ENCODE data around the gene MARCHF10. TPM values are rescaled to one million over a fixed set of nuclear protein-coding genes. Genes with fewer than 3 reads are reported as not detected.

Gene MARCHF10
- total RNA-seq, 1 donor from 2014 or later: not detected

DNA sequence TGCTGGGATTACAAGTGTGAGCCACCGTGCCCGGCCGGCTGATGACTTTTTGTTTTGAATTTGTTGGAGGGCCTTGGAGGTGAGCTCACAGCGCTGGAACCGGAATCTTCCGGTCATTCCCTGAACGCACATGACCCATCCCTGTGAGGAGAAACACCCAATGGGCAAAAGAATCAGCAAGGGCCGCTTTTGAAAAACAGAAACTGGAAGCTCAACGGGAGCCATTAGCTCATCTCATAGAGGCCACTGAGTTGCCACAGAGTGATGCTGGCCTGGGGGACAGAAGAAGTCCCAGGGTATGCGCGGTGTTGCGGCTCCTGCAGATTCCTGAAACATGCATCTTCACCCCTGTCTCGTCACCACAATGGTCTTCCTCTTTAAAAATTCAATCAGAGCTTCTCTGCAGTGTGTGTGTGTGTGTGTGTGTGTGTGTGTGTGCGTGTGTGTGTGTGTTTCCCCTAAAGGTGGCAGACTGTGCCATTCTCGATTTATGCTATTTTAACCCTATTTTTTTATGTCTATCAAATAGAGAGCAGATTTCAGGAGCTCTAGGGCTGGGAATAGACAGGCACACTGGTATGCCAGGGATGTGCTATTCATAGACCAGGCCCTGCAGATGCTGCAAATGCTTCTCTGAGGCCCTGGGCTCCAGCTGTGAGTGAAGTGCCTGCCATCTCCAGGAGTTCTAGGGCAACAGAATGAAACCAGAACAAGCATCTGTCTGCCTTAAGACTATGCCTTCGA is 68.3 kb downstream of the MARCHF10 start:
- no peak overlapping the region for H3K4me3 ChIP-seq
- H3K27ac ChIP-seq (replicated peaks): no peak overlapping the region
- H3K27me3 ChIP-seq (ENCODE audit: low read depth): no peaks in the 10 kb centered on the region
- TF ChIP-seq, protein P1, sequence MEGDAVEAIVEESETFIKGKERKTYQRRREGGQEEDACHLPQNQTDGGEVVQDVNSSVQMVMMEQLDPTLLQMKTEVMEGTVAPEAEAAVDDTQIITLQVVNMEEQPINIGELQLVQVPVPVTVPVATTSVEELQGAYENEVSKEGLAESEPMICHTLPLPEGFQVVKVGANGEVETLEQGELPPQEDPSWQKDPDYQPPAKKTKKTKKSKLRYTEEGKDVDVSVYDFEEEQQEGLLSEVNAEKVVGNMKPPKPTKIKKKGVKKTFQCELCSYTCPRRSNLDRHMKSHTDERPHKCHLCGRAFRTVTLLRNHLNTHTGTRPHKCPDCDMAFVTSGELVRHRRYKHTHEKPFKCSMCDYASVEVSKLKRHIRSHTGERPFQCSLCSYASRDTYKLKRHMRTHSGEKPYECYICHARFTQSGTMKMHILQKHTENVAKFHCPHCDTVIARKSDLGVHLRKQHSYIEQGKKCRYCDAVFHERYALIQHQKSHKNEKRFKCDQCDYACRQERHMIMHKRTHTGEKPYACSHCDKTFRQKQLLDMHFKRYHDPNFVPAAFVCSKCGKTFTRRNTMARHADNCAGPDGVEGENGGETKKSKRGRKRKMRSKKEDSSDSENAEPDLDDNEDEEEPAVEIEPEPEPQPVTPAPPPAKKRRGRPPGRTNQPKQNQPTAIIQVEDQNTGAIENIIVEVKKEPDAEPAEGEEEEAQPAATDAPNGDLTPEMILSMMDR (IDR thresholded peaks at IDR 0.05; ENCODE audit: borderline replicate concordance): no peak
- intact Hi-C loops (cut with micrococcal nuclease): no loop called here
- no peaks in the 10 kb centered on the region for H3K4me1 ChIP-seq
- no peak for DNase-seq
- H3K36me3 ChIP-seq: no peaks in the 10 kb centered on the region
- no peaks in the 10 kb centered on the region for H3K9me3 ChIP-seq (replicated peaks)

DNA sequence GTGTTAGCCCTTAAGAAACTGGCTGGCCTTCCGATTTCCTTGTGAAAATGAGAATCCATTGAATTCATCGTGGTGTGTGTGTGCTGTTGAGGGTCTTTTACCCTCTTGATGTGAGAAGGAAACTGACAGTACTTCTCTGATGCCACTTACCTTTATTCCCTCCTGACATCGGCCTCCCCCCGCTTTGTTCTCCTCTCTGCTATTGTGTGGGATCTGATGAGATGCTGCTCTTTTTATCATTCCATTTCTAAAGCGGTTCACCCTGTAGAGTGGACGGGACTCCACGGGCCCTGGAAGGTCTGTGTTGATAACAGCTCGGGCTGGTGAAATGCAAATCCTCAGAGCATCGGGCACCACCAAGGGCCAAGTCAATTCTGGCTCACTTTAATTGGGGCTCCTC is 69.8 kb downstream of the MARCHF10 start:
- H3K36me3 ChIP-seq: no peaks in the 10 kb centered on the region
- H3K9me3 ChIP-seq (replicated peaks): no peaks in the 10 kb centered on the region
- intact Hi-C loops (cut with micrococcal nuclease): no loop called here
- no peaks in the 10 kb centered on the region for H3K27me3 ChIP-seq (ENCODE audit: low read depth)
- H3K27ac ChIP-seq (replicated peaks): no peak overlapping the region
- no peak overlapping the region for H3K4me3 ChIP-seq
- DNase-seq: no peak
- TF ChIP-seq, protein P1 (IDR thresholded peaks at IDR 0.05; ENCODE audit: borderline replicate concordance): no peak
- H3K4me1 ChIP-seq: no peaks in the 10 kb centered on the region

DNA sequence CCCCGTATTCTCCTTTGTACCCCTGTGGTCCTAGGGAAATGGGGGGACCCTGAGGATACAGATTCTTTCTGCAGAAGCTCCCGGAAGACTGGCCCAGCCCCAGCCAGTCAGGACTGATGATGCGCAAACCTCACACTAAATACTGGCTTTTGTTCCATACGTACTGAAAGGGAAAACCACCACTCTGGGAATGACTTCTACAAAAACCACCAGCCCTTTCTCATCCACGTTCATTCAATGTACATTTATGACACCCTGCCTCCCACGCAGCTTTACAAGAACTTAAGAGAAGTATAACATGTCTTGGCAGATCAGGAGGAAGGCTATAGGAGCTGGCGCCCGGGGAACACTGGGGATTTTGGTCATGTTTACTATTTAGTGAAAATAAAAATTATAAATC is 70.6 kb downstream of the MARCHF10 start:
- Histone ChIP-seq H3K9me3 (replicated peaks) (no peaks in the 10 kb centered on the region), H3K36me3 (no peaks in the 10 kb centered on the region), H3K4me3 (no peak overlapping the region), H3K27ac (replicated peaks) (no peak overlapping the region), H3K27me3 (ENCODE audit: low read depth) (no peaks in the 10 kb centered on the region), H3K4me1 (no peaks in the 10 kb centered on the region)
- TF ChIP-seq, protein P1 (IDR thresholded peaks at IDR 0.05; ENCODE audit: borderline replicate concordance): no peak
- DNase-seq: no peak
- intact Hi-C loops (cut with micrococcal nuclease): no loop called here

DNA sequence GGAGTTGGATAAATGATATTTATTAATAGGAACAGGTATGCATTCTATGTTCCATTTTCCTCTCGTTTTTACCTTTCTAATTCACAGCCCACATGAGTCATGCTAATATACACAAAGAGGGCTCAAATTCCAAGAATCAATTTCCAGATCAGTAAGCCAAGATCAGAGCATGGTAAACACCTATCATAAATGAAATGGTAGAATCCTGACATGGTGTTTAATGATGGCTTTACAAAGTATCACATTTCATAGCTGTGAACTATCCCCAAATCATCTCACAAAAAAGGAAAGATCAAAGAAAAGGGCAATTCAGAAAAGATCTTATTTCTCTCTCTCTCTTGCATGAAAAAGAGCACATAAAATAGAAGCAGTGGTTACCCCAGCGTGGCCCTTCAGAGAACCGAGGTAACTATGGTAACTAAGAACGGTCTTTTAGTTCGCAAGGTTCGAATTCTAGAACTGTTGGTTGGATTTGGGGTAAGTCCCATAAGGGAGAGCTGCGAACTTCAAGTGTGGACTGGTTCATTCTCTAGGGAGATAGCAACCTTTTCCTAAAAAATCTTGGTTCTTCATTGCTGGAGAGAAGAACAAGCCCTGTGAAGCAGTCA is 73.0 kb downstream of the MARCHF10 start:
- no peak for DNase-seq
- H3K27ac ChIP-seq (replicated peaks): no peak overlapping the region
- H3K9me3 ChIP-seq (replicated peaks): no peaks in the 10 kb centered on the region
- intact Hi-C loops (cut with micrococcal nuclease): no loop called here
- no peaks in the 10 kb centered on the region for H3K36me3 ChIP-seq
- no peaks in the 10 kb centered on the region for H3K4me1 ChIP-seq
- H3K27me3 ChIP-seq (ENCODE audit: low read depth): no peaks in the 10 kb centered on the region
- no peak overlapping the region for H3K4me3 ChIP-seq
- TF ChIP-seq, protein P1 (IDR thresholded peaks at IDR 0.05; ENCODE audit: borderline replicate concordance): no peak

DNA sequence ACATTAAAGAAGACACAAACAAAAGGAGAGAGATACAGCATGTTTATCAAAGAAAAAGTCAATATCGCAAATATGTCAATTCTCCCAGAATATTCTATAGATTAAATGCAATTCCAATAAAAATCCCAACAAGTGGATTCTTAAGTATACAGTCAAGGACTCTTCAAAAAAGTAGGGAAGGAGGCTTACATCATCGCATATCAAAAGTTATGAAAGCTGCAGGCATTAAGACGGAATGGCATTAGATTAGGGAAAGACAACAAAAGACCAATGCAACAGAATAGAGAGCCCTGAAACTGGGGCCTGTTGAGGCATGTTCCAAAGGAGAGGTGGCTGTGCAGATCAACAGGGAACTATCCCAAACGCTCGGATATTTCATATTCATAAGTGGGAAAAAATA is 76.0 kb downstream of the MARCHF10 start:
- no peak for DNase-seq
- Histone ChIP-seq H3K27ac (replicated peaks) (no peak overlapping the region), H3K9me3 (replicated peaks) (no peaks in the 10 kb centered on the region), H3K27me3 (ENCODE audit: low read depth) (peaks cover 5% of the 10 kb centered on the region), H3K36me3 (no peaks in the 10 kb centered on the region), H3K4me1 (peaks cover 4% of the 10 kb centered on the region), H3K4me3 (no peak overlapping the region)
- intact Hi-C loops (cut with micrococcal nuclease): no loop called here
- TF ChIP-seq, protein P1 (IDR thresholded peaks at IDR 0.05; ENCODE audit: borderline replicate concordance): no peak

Measured in left ventricle myocardium inferior (tissue), 1 donor.